CD14-positive monocyte (primary cell): ENCODE results near the gene PDE4B. TPM values are rescaled to one million over a fixed set of nuclear protein-coding genes. Genes with fewer than 3 reads are reported as not detected.

ENCODE experiments used
- DNase-seq, 3 donors: peaks; one replicate each; pipeline ENCODE4 v3.0.0-alpha.2; 2011 to 2022
- H2AFZ ChIP-seq: 2 replicates; pipeline ENCODE4 v1.6.0; 2012; ENCODE audit warnings: mild to moderate bottlenecking, low read depth, low read length, inconsistent platforms; ENCODE audit not compliant: insufficient read depth, poor library complexity, severe bottlenecking
- H3K27ac ChIP-seq, 2 donors: 1 replicate in 1 of 2; 2 replicates in 1 of 2; pipeline ENCODE4 v1.5.1; 2012 to 2013; ENCODE audit warnings: low read length in 2 of 2, control low read depth in 1 of 2, inconsistent platforms in 1 of 2, low read depth in 1 of 2, mild to moderate bottlenecking in 1 of 2
- H3K27me3 ChIP-seq, 2 donors: one replicate each; pipeline versions ENCODE4 v1.6.0 to v1.6.1; 2011 to 2013; ENCODE audit warnings: low read length in 2 of 2; ENCODE audit not compliant: control insufficient read depth in 2 of 2, insufficient read depth in 2 of 2
- H3K36me3 ChIP-seq, 2 donors: replicated peaks in 1 of 2; 1 replicate in 1 of 2; 2 replicates in 1 of 2; pipeline versions ENCODE4 v1.5.1 to v1.6.1; 2012 to 2013; ENCODE audit warnings: low read length in 2 of 2, control low read depth in 1 of 2, inconsistent platforms in 1 of 2, mild to moderate bottlenecking in 1 of 2; ENCODE audit not compliant: insufficient read depth in 2 of 2, control insufficient read depth in 1 of 2
- H3K4me1 ChIP-seq, 2 donors: 1 replicate in 1 of 2; 2 replicates in 1 of 2; pipeline versions ENCODE4 v1.5.1 to v1.6.1; 2012 to 2013; ENCODE audit warnings: low read length in 2 of 2, control low read depth in 1 of 2, inconsistent platforms in 1 of 2, mild to moderate bottlenecking in 1 of 2, moderate library complexity in 1 of 2; ENCODE audit not compliant: insufficient read depth in 2 of 2, control insufficient read depth in 1 of 2
- H3K4me2 ChIP-seq: replicated peaks from 2 replicates; pipeline ENCODE3; 2012; ENCODE audit warnings: low read length, moderate library complexity, mild to moderate bottlenecking; ENCODE audit not compliant: poor library complexity, severe bottlenecking; ENCODE audit errors: extremely low read depth
- H3K4me3 ChIP-seq, 3 experiments: fragments of 200-600 bp in 1 of 3; sonication (generic) in 1 of 3; replicated peaks in 1 of 3; 1 replicate in 2 of 3; 2 replicates in 1 of 3; pipeline ENCODE4 v1.5.1; 2011 to 2013; ENCODE audit warnings: low read length in 3 of 3, mild to moderate bottlenecking in 3 of 3, control low read depth in 2 of 3, low read depth in 2 of 3, inconsistent platforms in 1 of 3, moderate library complexity in 1 of 3
- H3K79me2 ChIP-seq: 2 replicates; pipeline ENCODE4 v1.6.0; 2012; ENCODE audit warnings: mild to moderate bottlenecking, control low read depth, inconsistent platforms, low read length, moderate library complexity; ENCODE audit not compliant: insufficient read depth
- H3K9ac ChIP-seq: 2 replicates; pipeline ENCODE4 v1.6.0; 2017; ENCODE audit warnings: low read length, mild to moderate bottlenecking; ENCODE audit not compliant: insufficient read depth, poor library complexity, severe bottlenecking
- H3K9me3 ChIP-seq, 2 donors: replicated peaks in 1 of 2; 1 replicate in 1 of 2; 2 replicates in 1 of 2; pipeline versions ENCODE4 v1.5.1 to v1.6.1; 2012 to 2013; ENCODE audit warnings: low read length in 2 of 2, control low read depth in 1 of 2; ENCODE audit not compliant: control insufficient read depth in 1 of 2, insufficient read depth in 1 of 2
- H4K20me1 ChIP-seq: 2 replicates; pipeline ENCODE4 v1.6.0; 2012; ENCODE audit warnings: mild to moderate bottlenecking, low read length, control low read depth, moderate library complexity; ENCODE audit not compliant: insufficient read depth
- H3K27ac Mint-ChIP-seq, 7 donors: one replicate each; pipeline ENCODE4 v1.8.0; 2020; ENCODE audit warnings: mild to moderate bottlenecking in 7 of 7, mixed read lengths in 7 of 7, moderate library complexity in 6 of 7, inconsistent platforms in 2 of 7
- H3K27me3 Mint-ChIP-seq, 3 donors: one replicate each; pipeline ENCODE4 v1.8.0; 2021 to 2022; ENCODE audit warnings: low read depth in 3 of 3, mild to moderate bottlenecking in 3 of 3, mixed read lengths in 3 of 3, moderate library complexity in 3 of 3, inconsistent platforms in 1 of 3
- H3K36me3 Mint-ChIP-seq, 2 donors: one replicate each; pipeline ENCODE4 v1.8.0; 2020; ENCODE audit warnings: mixed read lengths in 2 of 2, inconsistent platforms in 1 of 2, mild to moderate bottlenecking in 1 of 2
- H3K4me1 Mint-ChIP-seq: one replicate; pipeline ENCODE4 v1.8.0; 2020; ENCODE audit warnings: mild to moderate bottlenecking, mixed read lengths
- H3K4me3 Mint-ChIP-seq, 2 donors: one replicate each; pipeline ENCODE4 v1.8.0; 2020; ENCODE audit warnings: mild to moderate bottlenecking in 2 of 2, mixed read lengths in 2 of 2, moderate library complexity in 1 of 2
- H3K9me3 Mint-ChIP-seq, 7 donors: one replicate each; pipeline ENCODE4 v1.8.0; 2020 to 2022; ENCODE audit warnings: mixed read lengths in 7 of 7, mild to moderate bottlenecking in 6 of 7, moderate library complexity in 6 of 7, inconsistent platforms in 2 of 7
- WGBS: methylation state at CpG from one replicate; pipeline ENCODE4 v1.1.5; 2013; ENCODE audit warnings: missing lambda C conversion rate; ENCODE audit not compliant: insufficient coverage; 5-methylcytosine and 5-hydroxymethylcytosine counted together
- intact Hi-C, 2 donors: fragments of 100-400 bp; cut with micrococcal nuclease; formaldehyde crosslinking; loops; one replicate each; pipeline versions ENCODE4 v1.15.0 to v1.15.1; 2023
- polyA plus RNA-seq, 3 donors: library from polyadenylated mRNA; depleted of rRNA in 1 of 3; unstranded in 2 of 3; stranded (reverse) in 1 of 3; fragments of 300-500 nt in 2 of 3; fragments of >200 nt in 1 of 3; fragmentation: Illumina TruSeq in 2 of 3; gene quantifications; 1 replicate in 2 of 3; 2 replicates in 1 of 3; pipeline ENCODE4 v1.2.3, GENCODE V29; 2012 to 2021
- TF ChIP-seq, protein P1 (sequence below): fragments of 200-600 bp; IDR thresholded peaks from one replicate; pipeline ENCODE4 v1.8.0; 2022; ENCODE audit warnings: antibody characterized with exemption, mild to moderate bottlenecking

PDE4B gene
- polyA plus RNA-seq, 3 donors = 17.2 to 52.8 (median 25.2) TPM

DNA sequence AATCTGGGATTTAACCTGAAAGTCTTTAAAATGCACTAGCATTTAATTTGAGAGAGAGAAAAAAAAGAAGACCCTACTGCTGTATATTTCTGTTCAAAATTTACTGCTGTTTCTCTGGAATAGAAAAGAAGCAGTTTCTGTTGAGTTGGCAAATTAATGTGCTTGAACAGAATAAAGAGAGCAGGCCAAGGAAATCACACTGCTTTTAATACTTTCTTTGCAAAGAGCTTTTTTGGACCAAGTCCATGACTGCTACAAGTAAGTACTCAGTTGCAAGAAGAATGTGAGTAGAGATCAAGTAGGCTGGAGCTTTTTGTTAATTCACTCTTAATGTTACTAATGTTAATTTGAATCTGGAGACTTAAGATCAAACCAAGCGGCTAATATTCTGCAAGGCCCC, 405.1 kb downstream of the PDE4B start:
- H3K27me3 Mint-ChIP-seq = no peaks in the 10 kb centered on the region
- no peak overlapping the region for H3K4me3 Mint-ChIP-seq
- no peaks in the 10 kb centered on the region for H3K36me3 Mint-ChIP-seq
- TF ChIP-seq, protein P1, sequence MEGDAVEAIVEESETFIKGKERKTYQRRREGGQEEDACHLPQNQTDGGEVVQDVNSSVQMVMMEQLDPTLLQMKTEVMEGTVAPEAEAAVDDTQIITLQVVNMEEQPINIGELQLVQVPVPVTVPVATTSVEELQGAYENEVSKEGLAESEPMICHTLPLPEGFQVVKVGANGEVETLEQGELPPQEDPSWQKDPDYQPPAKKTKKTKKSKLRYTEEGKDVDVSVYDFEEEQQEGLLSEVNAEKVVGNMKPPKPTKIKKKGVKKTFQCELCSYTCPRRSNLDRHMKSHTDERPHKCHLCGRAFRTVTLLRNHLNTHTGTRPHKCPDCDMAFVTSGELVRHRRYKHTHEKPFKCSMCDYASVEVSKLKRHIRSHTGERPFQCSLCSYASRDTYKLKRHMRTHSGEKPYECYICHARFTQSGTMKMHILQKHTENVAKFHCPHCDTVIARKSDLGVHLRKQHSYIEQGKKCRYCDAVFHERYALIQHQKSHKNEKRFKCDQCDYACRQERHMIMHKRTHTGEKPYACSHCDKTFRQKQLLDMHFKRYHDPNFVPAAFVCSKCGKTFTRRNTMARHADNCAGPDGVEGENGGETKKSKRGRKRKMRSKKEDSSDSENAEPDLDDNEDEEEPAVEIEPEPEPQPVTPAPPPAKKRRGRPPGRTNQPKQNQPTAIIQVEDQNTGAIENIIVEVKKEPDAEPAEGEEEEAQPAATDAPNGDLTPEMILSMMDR = no peak
- H3K9ac ChIP-seq = no peak overlapping the region
- no peaks in the 10 kb centered on the region for H3K4me1 ChIP-seq
- DNase-seq = no peak
- no CpG with 5 or more reads among the region's 1 CpG for WGBS
- H3K79me2 ChIP-seq = no peaks in the 10 kb centered on the region
- peaks cover 0 to 7% (median 2%) of the 10 kb centered on the region in 7 donors for H3K9me3 Mint-ChIP-seq
- H4K20me1 ChIP-seq = no peaks in the 10 kb centered on the region
- H3K27ac Mint-ChIP-seq = no peak overlapping the region
- no peaks in the 10 kb centered on the region for H3K36me3 ChIP-seq
- intact Hi-C loops = no loop called here
- no peaks in the 10 kb centered on the region for H3K4me1 Mint-ChIP-seq
- no peak overlapping the region for H3K4me2 ChIP-seq
- no peaks in the 10 kb centered on the region for H3K9me3 ChIP-seq
- H3K27me3 ChIP-seq = no peaks in the 10 kb centered on the region
- H3K4me3 ChIP-seq = no peak overlapping the region
- no peak overlapping the region for H2AFZ ChIP-seq
- H3K27ac ChIP-seq = no peak overlapping the region

DNA sequence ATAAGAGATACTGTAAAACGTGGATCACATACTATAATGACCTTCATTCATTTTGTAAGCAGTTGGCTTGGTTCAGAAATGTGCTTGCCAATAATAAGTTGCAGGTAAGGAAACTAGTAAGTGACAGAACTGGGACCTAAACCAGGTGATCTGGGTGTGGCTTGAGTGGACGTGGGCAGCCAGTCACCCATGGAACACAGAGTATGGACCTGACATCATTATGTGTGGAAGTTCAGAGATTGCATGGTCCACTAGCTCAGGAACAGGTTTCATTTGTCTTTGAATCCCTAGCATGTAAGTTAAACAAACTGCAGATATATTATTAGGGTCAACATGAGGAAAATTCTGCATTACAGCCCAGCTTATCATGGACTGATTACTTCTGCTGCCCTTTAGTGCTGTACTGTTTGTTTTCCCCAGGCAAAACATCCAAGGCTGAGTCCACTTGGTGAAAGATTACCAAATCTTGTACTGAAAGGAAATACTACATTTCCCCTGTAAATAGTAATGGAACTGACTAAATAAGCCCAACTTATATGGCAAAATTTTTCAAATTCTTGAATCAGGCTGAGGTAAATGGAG, 414.0 kb downstream of the PDE4B start:
- no peak overlapping the region for H3K9ac ChIP-seq
- no peaks in the 10 kb centered on the region for H3K4me1 ChIP-seq
- no peaks in the 10 kb centered on the region for H3K36me3 ChIP-seq
- H3K4me3 ChIP-seq = no peak overlapping the region
- no peak overlapping the region for H3K4me3 Mint-ChIP-seq
- H3K27me3 ChIP-seq = no peaks in the 10 kb centered on the region
- intact Hi-C loops = no loop called here
- no peak overlapping the region for H2AFZ ChIP-seq
- H3K9me3 ChIP-seq = peaks cover 0 to 9% of the 10 kb centered on the region in 2 donors
- no peaks in the 10 kb centered on the region for H3K4me1 Mint-ChIP-seq
- no peaks in the 10 kb centered on the region for H4K20me1 ChIP-seq
- no peaks in the 10 kb centered on the region for H3K36me3 Mint-ChIP-seq
- no peak overlapping the region for H3K27ac ChIP-seq
- no peak overlapping the region for H3K27ac Mint-ChIP-seq
- no peak overlapping the region for H3K4me2 ChIP-seq
- H3K27me3 Mint-ChIP-seq = no peaks in the 10 kb centered on the region
- TF ChIP-seq, protein P1 = no peak
- WGBS = 88% methylated on average over 1 of the region's 2 CpGs
- no peak for DNase-seq
- peaks cover 0 to 22% (median 15%) of the 10 kb centered on the region in 7 donors for H3K9me3 Mint-ChIP-seq
- H3K79me2 ChIP-seq = no peaks in the 10 kb centered on the region
